ENCODE measurements around the gene INO80D.
"Not testable (repeated sequence)": the region's sequence is repeated elsewhere in the genome, so short reads cannot be mapped to it uniquely, and the experiment has no call there.

INO80D gene

DNA sequence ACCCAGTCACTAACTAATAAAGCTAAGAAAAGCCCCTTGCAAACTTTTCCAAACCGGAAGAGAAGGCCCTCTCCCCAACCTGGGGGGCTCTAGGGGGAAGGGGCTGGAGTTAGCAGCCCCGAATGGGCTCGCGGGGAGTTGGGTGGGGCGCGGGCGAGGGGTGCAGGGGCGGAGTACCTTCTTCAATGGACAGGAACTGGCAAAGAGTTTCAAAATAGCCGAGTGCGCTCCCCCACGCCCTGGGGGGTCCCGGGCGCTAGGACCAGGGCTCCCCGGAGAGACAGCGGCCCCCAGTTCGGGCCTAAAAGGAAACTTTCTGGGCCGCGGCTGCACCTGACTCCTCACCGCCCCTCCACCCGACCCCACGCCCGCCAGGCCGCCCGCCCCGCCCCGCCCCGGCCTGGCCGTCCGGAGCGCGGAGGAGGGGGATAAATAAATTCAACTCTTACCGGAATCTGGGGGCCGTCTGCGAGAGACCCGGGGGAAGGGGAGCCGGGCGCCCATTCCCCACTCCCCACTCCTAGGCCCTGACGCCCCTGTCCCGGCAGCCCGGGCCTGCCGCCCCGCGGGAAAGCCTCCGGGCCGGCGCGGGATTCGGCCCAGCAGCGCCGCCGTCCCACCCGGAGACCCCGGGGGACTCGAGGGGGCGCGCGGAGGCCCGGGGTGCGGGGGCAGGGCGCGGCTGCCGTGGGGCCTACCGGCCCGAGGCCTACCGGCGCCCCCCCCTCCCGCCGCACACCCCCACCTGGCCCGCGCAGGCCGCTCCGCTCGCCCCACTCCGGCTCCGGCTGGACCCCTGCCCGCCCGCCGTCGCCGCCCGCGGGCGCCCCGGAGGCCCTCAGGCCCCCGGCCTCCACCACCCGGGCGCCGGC, 868 bp downstream of the INO80D start:
- in situ Hi-C loops (cut with MboI; ENCODE audit: low sequenced_read_pairs): no loop called here

DNA sequence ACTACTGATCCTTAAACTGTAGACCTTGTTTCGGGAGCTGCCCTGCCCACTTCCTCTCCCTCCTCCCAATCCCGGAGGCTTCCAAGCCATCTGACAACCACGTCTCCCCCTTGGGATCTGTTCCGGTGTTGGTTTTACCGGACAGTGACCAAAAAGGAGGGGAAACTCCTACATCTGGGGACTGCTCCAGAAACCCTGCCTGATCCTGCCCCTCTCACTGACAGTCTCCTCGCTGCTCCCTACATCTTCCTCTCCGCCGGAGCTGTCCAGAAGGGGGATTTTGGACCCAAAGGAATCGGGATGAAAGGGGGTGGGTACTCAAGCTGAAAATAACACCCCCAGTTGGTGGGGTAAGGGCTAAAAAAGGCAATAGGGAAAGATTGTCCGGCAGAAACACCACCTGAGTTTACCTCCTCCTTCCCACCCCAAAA, 1.5 kb downstream of the INO80D start:
- in situ Hi-C loops (cut with MboI; ENCODE audit: low sequenced_read_pairs): no loop called here

DNA sequence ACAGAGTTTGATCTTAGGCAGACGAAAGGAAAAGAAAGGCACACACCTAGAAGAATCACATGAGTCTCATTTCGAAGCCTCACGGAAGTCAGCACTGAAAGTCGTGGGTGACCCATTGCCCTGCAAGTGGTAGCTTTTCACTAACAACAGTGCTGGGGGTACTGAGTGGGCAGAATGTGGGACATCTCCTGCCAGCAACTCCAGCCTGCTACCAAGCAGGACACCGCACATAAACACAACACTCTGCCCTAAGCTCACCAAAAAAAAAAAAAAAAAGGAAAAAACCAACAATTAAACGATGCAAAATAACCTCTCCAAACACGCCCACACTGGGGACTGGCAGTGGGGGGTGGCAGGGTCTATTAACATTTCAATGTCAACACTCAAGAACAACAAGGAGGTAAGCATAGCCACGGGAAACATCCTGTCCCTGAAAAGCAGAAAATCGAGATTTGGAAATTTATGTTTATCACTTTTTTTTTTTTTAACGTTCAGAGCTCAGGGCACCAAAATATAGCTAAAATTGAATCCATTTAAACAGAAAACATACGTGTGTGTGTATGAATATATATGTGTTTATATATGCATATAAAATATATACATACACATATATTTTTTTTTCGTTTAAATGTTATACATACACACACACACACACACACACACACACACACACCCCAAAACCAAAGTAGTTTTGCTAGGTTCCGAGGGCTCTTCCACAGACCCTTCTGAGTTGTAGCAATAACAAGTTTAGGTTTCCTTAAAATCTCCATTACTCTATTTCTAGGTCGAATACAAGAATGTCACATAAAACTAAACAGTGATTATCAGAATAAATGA, 2.2 kb downstream of the INO80D start:
- in situ Hi-C loops (cut with MboI; ENCODE audit: low sequenced_read_pairs): no loop called here

DNA sequence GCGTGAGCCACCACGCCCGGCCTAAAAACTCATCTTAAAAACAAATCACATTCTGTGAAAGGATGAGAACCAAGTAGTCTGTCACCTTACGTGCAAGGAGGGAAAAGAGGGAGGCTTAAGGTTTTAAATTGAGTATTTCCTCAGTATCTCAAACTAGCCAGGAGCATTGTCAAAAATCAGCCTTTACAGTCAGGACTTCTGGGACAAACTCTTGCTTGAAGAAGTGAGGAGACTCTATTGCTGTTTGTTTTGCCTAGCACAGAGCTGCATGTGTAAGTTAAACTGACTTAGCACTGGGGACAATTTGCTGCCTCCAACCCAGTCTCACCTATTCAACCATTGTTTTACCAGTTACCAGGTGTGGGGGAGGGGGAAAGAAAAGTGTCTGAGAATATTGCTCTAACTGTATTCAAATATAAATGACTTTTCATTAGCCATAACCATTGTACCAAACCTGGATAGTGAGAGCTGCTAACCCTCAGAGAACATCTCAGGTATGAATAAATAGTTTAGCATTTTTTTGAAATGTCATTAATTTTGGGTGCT, 3.6 kb downstream of the INO80D start:
- in situ Hi-C loops (cut with MboI; ENCODE audit: low sequenced_read_pairs): no loop called here

DNA sequence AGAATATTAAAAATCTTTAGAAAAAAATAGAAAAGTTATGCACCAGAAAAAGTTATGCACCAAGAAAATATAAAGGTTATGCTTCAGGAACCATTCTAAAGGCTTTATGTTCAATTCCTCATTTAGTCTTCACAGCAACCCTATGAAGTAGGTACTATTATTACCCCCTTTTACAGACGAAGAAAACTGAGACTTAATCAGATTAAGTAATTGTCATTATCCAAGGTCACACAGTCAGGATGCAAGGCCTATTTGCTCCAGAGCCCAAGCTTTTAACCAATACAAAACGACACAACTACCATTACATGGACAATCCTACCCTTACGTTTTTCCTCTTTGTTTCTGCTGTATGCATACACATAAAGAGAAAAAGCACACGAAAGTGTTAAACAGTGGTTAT, 5.0 kb downstream of the INO80D start:
- in situ Hi-C loops (cut with MboI; ENCODE audit: low sequenced_read_pairs): no loop called here

DNA sequence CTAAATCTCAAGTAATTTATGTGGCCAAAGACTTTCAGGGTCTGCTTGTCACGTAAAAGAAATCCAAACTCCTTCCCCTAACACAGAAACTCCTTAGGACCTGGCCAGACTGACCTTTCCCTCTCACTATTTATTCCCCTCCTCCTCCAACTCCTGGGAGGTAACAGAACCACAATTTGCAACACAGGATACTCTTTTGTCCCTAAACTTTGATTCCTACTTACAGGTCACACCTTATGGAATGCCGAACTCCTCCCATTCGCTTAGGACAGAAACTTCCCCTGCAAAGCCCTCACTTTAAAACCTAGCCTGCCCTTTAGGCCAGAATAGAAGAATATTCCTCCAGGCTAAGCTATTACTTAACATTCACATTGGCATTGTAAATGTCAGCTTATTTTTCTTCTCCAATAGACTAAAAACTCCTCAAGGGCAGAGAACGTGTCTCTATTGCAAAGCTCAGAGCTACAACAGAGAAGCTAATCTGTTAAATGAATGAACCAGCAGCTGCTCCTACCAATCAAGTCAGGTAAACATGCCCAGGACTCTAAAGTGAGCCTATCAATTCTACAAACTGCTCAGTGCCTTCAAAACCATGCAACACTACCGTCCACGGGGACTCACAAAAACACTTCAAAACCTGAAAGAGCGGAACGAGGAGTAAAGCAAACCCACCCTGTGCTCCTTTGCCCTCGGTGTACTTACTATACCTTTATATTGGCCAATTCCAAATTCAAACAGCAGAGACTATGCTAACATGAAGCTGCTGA, 6.1 kb downstream of the INO80D start:
- in situ Hi-C loops (cut with MboI; ENCODE audit: low sequenced_read_pairs): no loop called here

DNA sequence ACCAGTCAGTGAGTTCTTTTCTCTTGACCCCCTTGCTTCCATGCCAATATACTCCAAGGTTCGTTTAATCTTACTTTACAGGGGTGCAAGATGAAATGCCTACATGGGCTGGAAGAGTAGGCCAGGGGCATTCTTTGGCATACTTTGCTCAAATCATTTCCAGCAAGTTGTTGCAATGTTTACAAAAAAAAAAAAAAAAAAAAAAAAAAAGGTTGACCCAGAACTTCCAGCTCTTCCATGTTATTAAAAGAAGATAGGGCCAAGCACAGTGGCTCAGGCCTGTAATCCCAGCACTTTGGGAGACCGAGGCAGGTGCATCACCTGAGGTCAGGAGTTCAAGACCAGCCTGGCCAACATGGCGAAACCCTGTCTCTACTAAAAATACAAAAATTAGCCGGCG, 8.1 kb downstream of the INO80D start:
- in situ Hi-C loops (cut with MboI; ENCODE audit: low sequenced_read_pairs): not testable (repeated sequence)

DNA sequence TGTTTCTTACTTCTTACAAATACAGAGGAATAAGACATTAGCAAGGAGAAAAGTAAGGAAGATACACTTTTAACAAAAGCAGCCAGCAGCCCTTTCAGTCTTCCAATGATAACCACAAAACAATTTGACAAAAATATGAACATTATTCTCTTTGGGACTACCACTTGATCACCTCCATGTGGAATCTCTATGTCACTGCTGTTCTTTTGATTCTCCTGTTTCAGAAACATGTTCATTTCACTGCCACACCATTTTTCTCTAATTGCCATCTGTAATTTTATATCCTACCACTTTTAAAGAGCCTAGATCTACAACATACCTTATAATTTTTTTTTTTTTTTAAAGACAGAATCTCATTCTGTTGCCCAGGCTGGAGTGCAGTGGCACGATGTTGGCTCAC, 10.9 kb downstream of the INO80D start:
- in situ Hi-C loops (cut with MboI; ENCODE audit: low sequenced_read_pairs): no loop called here

DNA sequence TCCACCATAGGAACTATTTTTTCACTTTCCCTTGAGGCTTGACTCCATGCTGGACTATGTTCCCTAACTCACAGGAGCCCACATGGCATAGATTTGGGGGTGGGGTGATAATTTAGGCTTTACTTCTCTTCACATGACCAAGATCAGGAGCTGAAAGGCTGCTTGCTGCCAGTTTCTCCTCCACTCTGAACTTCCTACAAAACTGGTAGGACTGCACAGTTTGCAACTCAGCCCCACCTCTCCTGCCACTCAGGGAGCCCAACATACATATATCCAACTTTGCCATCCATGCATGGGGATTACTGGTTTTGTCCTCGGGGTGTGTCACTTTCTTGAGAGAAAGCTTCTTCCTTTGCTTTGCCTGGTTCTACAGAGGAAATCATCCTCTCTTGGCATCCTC, 14.2 kb downstream of the INO80D start:
- in situ Hi-C loops (cut with MboI; ENCODE audit: low sequenced_read_pairs): no loop called here

DNA sequence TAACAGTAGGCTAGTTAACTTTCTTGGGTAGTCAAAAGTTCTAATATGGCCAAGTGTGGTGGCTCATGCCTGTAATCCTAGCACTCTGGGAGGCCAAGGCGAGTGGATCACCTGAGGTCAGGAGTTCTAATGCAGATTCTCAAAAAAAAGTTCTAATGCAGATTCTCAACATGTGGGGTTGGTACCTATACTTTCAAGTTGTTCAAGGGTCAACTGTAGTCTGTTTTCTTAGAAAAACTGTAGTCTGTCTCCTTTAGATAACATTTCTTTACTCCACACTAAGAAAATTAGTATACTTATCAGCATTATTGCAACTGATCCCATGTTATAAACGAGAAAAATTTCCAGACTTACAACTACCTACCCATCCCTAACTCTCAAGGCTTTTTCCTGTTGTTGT, 16.6 kb downstream of the INO80D start:
- in situ Hi-C loops (cut with MboI; ENCODE audit: low sequenced_read_pairs): no loop called here

DNA sequence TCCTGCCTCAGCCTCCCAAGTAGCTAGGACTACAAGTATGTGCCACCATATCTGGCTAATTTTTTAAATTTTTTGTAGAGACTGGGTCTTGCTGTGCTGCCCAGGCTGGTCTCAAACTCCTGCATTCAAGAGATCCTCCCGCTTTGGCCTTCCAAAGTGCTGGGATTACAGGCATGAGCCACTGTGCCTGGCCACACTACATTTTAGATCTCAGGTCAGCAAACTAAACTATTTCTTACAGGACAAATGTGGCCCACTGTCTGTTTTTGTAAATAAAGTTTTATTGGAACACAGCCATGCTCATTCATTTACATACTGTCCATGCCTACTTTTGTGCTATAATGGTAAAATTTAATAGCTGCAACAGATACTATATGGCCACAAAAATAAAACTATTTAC, 17.8 kb downstream of the INO80D start:
- in situ Hi-C loops (cut with MboI; ENCODE audit: low sequenced_read_pairs): no loop called here

DNA sequence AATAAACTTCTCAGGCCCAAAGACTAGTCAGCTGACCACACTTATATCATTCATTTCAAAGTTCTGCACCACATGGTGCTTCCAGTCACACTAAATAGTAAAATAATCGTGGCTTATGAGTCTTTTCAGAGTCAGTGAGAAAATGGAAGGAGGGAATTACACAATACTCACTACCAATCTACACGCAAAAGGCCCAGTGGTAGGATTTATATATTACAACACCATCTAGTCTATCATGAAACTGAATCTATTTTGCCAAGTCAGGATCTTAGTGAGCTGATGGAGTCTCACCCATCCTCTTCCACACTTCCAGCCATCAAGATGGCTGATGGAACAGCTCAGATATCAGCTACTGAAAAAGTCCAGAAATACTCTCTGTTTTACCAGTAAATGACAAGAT, 21.9 kb downstream of the INO80D start:
- in situ Hi-C loops (cut with MboI; ENCODE audit: low sequenced_read_pairs): no loop called here

DNA sequence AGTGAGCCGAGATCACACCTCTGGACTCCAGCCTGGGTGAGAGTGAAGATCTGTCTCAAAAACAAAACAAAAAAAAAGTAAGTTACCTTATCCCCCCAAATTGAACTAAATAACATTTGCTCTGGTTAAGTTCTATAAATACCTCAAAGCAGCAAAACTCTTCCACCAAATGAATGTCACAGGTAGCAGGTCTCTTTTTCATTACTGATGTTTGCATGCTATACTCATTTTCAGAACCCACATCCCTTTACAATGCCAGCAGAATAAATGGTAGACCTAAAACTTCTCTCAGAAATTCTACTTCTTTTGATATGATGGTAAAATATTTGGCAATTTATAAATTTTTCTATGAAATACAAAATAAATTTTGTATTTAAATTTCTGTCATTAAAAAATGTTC, 22.3 kb downstream of the INO80D start:
- in situ Hi-C loops (cut with MboI; ENCODE audit: low sequenced_read_pairs): no loop called here

DNA sequence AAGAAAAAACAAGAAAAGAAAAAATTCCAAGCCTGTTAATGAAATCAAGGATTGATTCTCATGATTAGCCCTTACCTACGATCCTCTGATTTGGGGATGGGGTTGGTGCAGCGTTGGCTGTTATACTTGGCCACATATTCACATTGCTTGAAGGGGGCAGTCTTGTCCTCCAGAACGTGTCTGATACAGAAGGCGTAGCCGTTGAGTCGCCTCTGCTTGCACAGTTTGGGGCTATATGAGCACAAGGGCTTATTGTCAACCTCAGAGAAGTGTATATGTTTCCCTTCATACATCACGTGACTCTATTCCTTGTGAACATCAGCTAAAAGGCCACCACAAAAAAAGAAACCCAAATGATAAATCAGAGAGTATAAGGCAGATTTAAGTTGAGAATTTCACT, 23.2 kb downstream of the INO80D start:
- in situ Hi-C loops (cut with MboI; ENCODE audit: low sequenced_read_pairs): no loop called here

DNA sequence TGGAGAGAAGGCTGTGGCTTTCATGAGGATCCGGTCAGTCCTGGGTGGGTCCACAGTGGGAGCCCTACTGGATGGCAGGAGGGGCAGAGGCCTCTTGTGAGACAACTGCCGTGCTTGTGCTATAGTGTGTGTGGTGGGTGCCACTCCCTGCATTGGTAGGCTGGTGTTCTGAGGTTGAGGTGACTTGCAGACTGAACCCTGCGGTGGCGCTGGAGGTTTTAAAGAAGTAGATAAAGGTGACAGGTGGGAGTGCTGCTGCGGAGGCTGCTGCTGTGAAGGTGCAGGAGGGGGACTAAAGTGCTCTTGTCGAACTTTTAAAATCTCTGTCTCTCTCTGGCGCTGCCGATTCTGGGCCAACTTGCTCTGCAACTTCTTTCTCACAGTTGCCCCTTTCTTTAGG, 29.7 kb downstream of the INO80D start:
- in situ Hi-C loops (cut with MboI; ENCODE audit: low sequenced_read_pairs): no loop called here

DNA sequence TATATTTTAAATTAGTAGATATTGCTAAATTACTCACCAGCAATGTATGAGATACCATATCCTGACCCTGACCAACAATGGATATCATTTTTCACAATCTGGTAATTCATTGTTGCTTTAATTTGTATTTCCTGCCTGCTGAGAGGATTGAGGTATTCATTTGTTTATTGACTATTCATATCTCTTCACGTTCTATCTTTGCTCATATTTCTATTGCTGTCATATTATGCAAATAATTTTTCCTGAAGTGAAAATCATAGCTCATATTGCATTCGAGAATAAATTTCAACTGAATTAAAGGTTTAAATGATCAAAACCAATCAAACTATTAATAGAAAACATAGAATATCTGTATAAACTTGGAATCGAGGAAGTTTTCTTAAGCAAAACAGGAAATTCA, 31.0 kb downstream of the INO80D start:
- in situ Hi-C loops (cut with MboI; ENCODE audit: low sequenced_read_pairs): no loop called here

DNA sequence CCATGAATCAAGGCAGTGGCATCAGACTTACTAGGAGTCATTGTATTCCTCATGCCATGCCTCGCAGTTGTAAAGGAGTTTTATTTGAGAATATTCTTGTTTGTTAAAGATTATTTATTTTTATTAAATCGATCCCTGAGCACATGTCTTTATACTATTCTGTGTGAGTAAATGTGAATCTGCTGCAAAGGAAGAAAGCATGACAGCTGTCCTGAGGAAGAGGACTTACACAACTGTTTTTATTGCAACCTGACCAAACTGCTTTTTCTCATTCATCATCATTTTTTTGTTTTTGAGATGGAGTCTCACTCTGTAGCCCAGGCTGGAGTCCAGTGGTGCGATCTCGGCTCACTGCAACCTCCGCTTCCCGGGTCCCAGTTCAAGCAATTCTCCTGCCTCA, 34.1 kb downstream of the INO80D start:
- in situ Hi-C loops (cut with MboI; ENCODE audit: low sequenced_read_pairs): no loop called here

DNA sequence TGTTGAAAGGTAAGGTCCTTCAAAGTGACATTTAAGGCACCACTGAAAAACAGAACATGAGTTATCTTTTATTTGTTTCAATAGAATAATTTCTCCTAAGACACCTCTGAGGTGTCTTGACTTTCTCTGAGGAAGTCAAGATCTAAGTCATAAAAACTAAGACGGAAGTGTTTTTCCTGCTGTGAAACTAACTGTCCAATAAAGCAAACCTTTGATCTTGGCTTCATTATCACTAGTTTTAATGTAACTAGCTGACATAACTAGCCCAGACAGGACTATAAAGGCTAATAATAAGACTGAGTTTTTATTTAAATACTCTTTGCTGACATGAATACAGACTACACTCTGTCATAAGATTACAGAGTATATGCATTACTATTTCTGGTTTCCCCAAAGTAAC, 36.6 kb downstream of the INO80D start:
- in situ Hi-C loops (cut with MboI; ENCODE audit: low sequenced_read_pairs): no loop called here

DNA sequence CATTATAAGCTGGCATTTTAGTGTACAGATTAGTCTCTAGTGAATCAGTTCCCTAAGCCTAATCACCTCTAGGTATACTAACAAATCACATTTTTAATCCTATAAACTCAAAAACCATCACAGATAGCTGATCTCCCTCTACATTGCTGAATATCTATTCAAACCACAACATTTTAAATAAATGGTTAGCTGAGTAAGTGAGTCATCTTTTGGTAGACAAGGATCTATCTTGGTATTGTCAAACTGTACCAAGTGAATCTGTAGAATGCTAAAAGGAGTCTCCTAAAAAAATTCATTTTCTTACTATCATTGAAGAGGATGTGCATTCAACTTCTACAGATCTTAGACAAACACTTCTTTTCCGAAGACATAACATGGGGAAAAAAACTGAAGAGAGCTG, 40.7 kb downstream of the INO80D start:
- in situ Hi-C loops (cut with MboI; ENCODE audit: low sequenced_read_pairs): no loop called here

DNA sequence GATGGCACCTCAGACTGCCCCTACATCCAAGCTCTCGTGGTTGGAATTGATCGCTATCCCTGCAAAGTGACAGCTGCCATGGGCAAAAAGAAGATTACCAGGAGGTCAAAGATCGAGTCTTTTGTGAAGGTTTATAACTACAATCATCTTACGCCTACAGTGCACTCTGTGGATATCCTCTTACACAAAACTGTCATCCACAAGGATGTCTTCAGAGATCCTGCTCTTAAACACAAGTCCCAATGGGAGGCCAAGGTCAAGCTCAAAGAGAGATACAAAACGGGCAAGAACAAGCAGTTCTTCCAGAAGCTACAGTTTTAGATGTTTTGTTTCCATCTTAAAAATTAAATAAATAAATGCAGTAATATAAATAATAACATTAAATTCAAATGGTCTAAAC, 45.4 kb downstream of the INO80D start:
- in situ Hi-C loops (cut with MboI; ENCODE audit: low sequenced_read_pairs): no loop called here

DNA sequence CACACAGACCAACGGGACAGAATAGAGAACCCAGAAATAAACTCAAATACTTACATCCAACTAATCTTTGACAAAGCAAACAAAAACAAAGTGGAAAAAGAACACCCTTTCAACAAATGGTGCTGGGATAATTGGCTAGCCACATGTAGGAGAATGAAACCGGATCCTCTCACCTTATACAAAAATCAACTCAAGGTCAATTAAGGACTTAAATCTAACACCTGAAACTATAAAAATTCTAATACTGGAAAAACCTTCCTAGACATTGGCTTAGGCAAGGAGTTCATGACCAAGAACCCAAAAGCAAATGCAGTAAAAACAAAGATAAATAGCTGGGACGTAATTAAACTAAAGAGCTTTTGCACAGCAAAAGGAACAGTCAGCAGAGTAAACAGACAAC, 50.6 kb downstream of the INO80D start:
- in situ Hi-C loops (cut with MboI; ENCODE audit: low sequenced_read_pairs): not testable (repeated sequence)

All from HL-60/S4 treated with retinoic acid at 250 ng/mL for 4 days and 3 days (cell line).